PFSK-1 (cell line): ENCODE data around the gene DHX15.

Source experiments
- FOXP2 ChIP-seq: optimal IDR thresholded peaks from 2 replicates; pipeline ENCODE3; 2011; ENCODE audit warnings: borderline replicate concordance, control low read depth, inconsistent platforms; ENCODE audit not compliant: insufficient read depth; ENCODE audit errors: extremely low read length, extremely low read depth
- POLR2AphosphoS5 ChIP-seq: IDR thresholded peaks from 2 replicates; pipeline ENCODE4 v1.6.1; 2012; ENCODE audit warnings: low read depth, mild to moderate bottlenecking, control low read depth, low read length, moderate library complexity
- REST ChIP-seq, 2 experiments: IDR thresholded peaks; 2 replicates each; pipeline versions ENCODE4 v1.6.1 to v1.8.0; 2011 to 2012; ENCODE audit warnings: low read depth in 2 of 2, low read length in 2 of 2, control low read depth in 1 of 2, inconsistent platforms in 1 of 2, mild to moderate bottlenecking in 1 of 2, moderate library complexity in 1 of 2; ENCODE audit not compliant: insufficient read depth in 1 of 2
- SIN3A ChIP-seq: IDR thresholded peaks from 2 replicates; pipeline ENCODE4 v1.6.1; 2012; ENCODE audit warnings: mild to moderate bottlenecking, low read length, moderate library complexity, borderline replicate concordance; ENCODE audit not compliant: insufficient read depth
- TAF1 ChIP-seq: IDR thresholded peaks from 2 replicates; pipeline ENCODE4 v1.6.1; 2012; ENCODE audit warnings: low read length, control low read depth, borderline replicate concordance; ENCODE audit not compliant: insufficient read depth

Gene DHX15

GRCh38 chr4:24583451-24584210 is 723 bp downstream of the DHX15 start:
- TF ChIP-seq SIN3A (peak; percentile 74; the same call in 1 of the 2 replicates), TAF1 (no peak)

GRCh38 chr4:24582235-24582832 is 2.0 kb downstream of the DHX15 start:
- no peak for TF ChIP-seq FOXP2
- TF ChIP-seq TAF1, result no peak
- no peak for TF ChIP-seq SIN3A
- TF ChIP-seq REST (IDR thresholded peaks at IDR 0.05; ENCODE audit: insufficient read depth in 1 of 2, low read depth in 2 of 2, low read length in 2 of 2), result no peak
- no peak for TF ChIP-seq POLR2AphosphoS5

GRCh38 chr4:24578364-24578763 is 6.0 kb downstream of the DHX15 start:
- no peak for TF ChIP-seq REST (IDR thresholded peaks at IDR 0.05; ENCODE audit: insufficient read depth in 1 of 2, low read depth in 2 of 2, low read length in 2 of 2)
- TF ChIP-seq POLR2AphosphoS5, result no peak
- no peak for TF ChIP-seq SIN3A
- no peak for TF ChIP-seq FOXP2
- TF ChIP-seq TAF1, result no peak

DNA sequence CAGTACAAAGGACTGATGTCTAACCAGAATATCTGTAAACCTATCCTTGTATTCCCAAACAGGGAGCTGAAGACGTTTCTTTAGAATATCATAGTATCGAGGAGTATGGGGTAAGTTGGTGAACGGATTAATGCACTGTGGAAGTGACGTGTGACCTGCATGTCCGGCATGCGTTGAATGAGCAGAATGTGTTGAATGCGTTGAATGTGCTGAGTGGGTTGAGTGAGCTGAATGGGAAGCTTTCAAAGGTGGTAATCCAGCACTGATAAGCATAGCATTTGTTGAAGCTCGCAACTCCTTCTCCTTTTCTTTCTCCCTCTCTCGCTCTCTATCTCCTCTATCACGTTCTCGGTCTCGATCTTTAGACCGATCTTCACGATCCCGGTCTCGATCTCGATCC is 8.1 kb downstream of the DHX15 start:
- TF ChIP-seq REST (IDR thresholded peaks at IDR 0.05; ENCODE audit: insufficient read depth in 1 of 2, low read depth in 2 of 2, low read length in 2 of 2) (no peak), FOXP2 (no peak), TAF1 (no peak), SIN3A (no peak), POLR2AphosphoS5 (no peak)

GRCh38 chr4:24574236-24574635 is 10.1 kb downstream of the DHX15 start:
- TF ChIP-seq FOXP2 (no peak), SIN3A (no peak), REST (IDR thresholded peaks at IDR 0.05; ENCODE audit: insufficient read depth in 1 of 2, low read depth in 2 of 2, low read length in 2 of 2) (no peak), TAF1 (no peak), POLR2AphosphoS5 (no peak)
